Measurements from ENCODE around the gene NAP1L1. TPM values are rescaled to one million over a fixed set of nuclear protein-coding genes. Genes with fewer than 3 reads are reported as not detected.

NAP1L1 gene
- 359 TPM for polyA plus RNA-seq
- long read RNA-seq, donor 1, full-length matches to known transcripts: 25 of 32 reads
- long read RNA-seq, donor 1, partial matches to known transcripts: 7 of 32 reads
- long read RNA-seq, donor 1, other reads (novel, unspliced or antisense): 0 of 32 reads
- long read RNA-seq, donor 2, full-length matches to known transcripts: 60 of 107 reads
- long read RNA-seq, donor 2, partial matches to known transcripts: 33 of 107 reads
- long read RNA-seq, donor 2, other reads (novel, unspliced or antisense): 14 of 107 reads
- long read RNA-seq, donor 3: 0 reads
- long read RNA-seq, donor 4, full-length matches to known transcripts: 5 of 5 reads
- long read RNA-seq, donor 4, partial matches to known transcripts: 0 of 5 reads
- long read RNA-seq, donor 4, other reads (novel, unspliced or antisense): 0 of 5 reads
- long read RNA-seq, donor 5, full-length matches to known transcripts: 19 of 32 reads
- long read RNA-seq, donor 5, partial matches to known transcripts: 5 of 32 reads
- long read RNA-seq, donor 5, other reads (novel, unspliced or antisense): 8 of 32 reads
- long read RNA-seq, donor 6, full-length matches to known transcripts: 31 of 213 reads
- long read RNA-seq, donor 6, partial matches to known transcripts: 173 of 213 reads
- long read RNA-seq, donor 6, other reads (novel, unspliced or antisense): 9 of 213 reads
- long read RNA-seq, donor 7, full-length matches to known transcripts: 23 of 38 reads
- long read RNA-seq, donor 7, partial matches to known transcripts: 15 of 38 reads
- long read RNA-seq, donor 7, other reads (novel, unspliced or antisense): 0 of 38 reads
- long read RNA-seq, donor 8, full-length matches to known transcripts: 49 of 118 reads
- long read RNA-seq, donor 8, partial matches to known transcripts: 58 of 118 reads
- long read RNA-seq, donor 8, other reads (novel, unspliced or antisense): 11 of 118 reads
- long read RNA-seq, donor 9, full-length matches to known transcripts: 27 of 49 reads
- long read RNA-seq, donor 9, partial matches to known transcripts: 14 of 49 reads
- long read RNA-seq, donor 9, other reads (novel, unspliced or antisense): 8 of 49 reads
- long read RNA-seq, donor 10, full-length matches to known transcripts: 31 of 49 reads
- long read RNA-seq, donor 10, partial matches to known transcripts: 12 of 49 reads
- long read RNA-seq, donor 10, other reads (novel, unspliced or antisense): 6 of 49 reads
- long read RNA-seq, donor 11, full-length matches to known transcripts: 21 of 36 reads
- long read RNA-seq, donor 11, partial matches to known transcripts: 15 of 36 reads
- long read RNA-seq, donor 11, other reads (novel, unspliced or antisense): 0 of 36 reads

GRCh38 chr12:76083904-76084862, at the start of gene NAP1L1:
Gene NAP1L1 (minus strand): TSS chr12:76084685. CDS start chr12:76074219, 10,466 bp downstream.
- DNase-seq: peak; percentile 94 to 96
- no CpG with 5 or more reads among the region's 100 CpGs for WGBS (ENCODE audit: insufficient coverage, low lambda C conversion rate)
- Histone ChIP-seq H3K27ac (ENCODE audit: low read length) (peak within 1 kb of the TSS; percentile 95), H3K36me3 (ENCODE audit: control insufficient read depth, insufficient read depth, low read length) (peaks cover 2% of the 10 kb centered on the region), H3K27me3 (ENCODE audit: control insufficient read depth, insufficient read depth, low read length) (no peaks in the 10 kb centered on the region), H3K4me3 (ENCODE audit: low read length) (peak within 1 kb of the TSS; percentile 88), H3K9me3 (ENCODE audit: control insufficient read depth, low read depth, low read length) (no peaks in the 10 kb centered on the region), H3K4me1 (ENCODE audit: control insufficient read depth, insufficient read depth, low read length) (peaks cover 10% of the 10 kb centered on the region)

- WGBS (ENCODE audit: insufficient coverage, low lambda C conversion rate): 100% methylated on average over 1 of the region's 5 CpGs
- H3K27me3 ChIP-seq (ENCODE audit: control insufficient read depth, insufficient read depth, low read length): no peaks in the 10 kb centered on the region
Measured at GRCh38 chr12:76127588-76127987, 43.1 kb upstream of the NAP1L1 start.

GRCh38 chr12:76124456-76124855, 40.0 kb upstream of the NAP1L1 start:
- H3K36me3 ChIP-seq (ENCODE audit: control insufficient read depth, insufficient read depth, low read length): no peaks in the 10 kb centered on the region

More at GRCh38 chr12:76127588-76127987, 43.1 kb upstream of the NAP1L1 start:
- no peaks in the 10 kb centered on the region for H3K36me3 ChIP-seq (ENCODE audit: control insufficient read depth, insufficient read depth, low read length)
- H3K4me1 ChIP-seq (ENCODE audit: control insufficient read depth, insufficient read depth, low read length): no peaks in the 10 kb centered on the region
- no peaks in the 10 kb centered on the region for H3K9me3 ChIP-seq (ENCODE audit: control insufficient read depth, low read depth, low read length)
- H3K27ac ChIP-seq (ENCODE audit: low read length): no peak overlapping the region
- no peak for DNase-seq
- H3K4me3 ChIP-seq (ENCODE audit: low read length): no peak overlapping the region

GRCh38 chr12:76123259-76124212, 39.1 kb upstream of the NAP1L1 start:
- 10% methylated on average over 2 of the region's 4 CpGs for WGBS (ENCODE audit: insufficient coverage, low lambda C conversion rate)
- no peaks in the 10 kb centered on the region for H3K4me1 ChIP-seq (ENCODE audit: control insufficient read depth, insufficient read depth, low read length)
- no peaks in the 10 kb centered on the region for H3K27me3 ChIP-seq (ENCODE audit: control insufficient read depth, insufficient read depth, low read length)
- H3K36me3 ChIP-seq (ENCODE audit: control insufficient read depth, insufficient read depth, low read length): no peaks in the 10 kb centered on the region
- H3K4me3 ChIP-seq (ENCODE audit: low read length): no peak overlapping the region
- no peak overlapping the region for H3K27ac ChIP-seq (ENCODE audit: low read length)
- DNase-seq: no peak
- no peaks in the 10 kb centered on the region for H3K9me3 ChIP-seq (ENCODE audit: control insufficient read depth, low read depth, low read length)

More at GRCh38 chr12:76124456-76124855, 40.0 kb upstream of the NAP1L1 start:
- H3K27ac ChIP-seq (ENCODE audit: low read length): no peak overlapping the region
- no peak for DNase-seq
- WGBS (ENCODE audit: insufficient coverage, low lambda C conversion rate): no CpG with 5 or more reads among the region's 5 CpGs
- H3K4me3 ChIP-seq (ENCODE audit: low read length): no peak overlapping the region
- no peaks in the 10 kb centered on the region for H3K4me1 ChIP-seq (ENCODE audit: control insufficient read depth, insufficient read depth, low read length)
- H3K27me3 ChIP-seq (ENCODE audit: control insufficient read depth, insufficient read depth, low read length): no peaks in the 10 kb centered on the region
- H3K9me3 ChIP-seq (ENCODE audit: control insufficient read depth, low read depth, low read length): no peaks in the 10 kb centered on the region

GRCh38 chr12:76119887-76120286, 35.4 kb upstream of the NAP1L1 start:
- H3K9me3 ChIP-seq (ENCODE audit: control insufficient read depth, low read depth, low read length): no peaks in the 10 kb centered on the region
- H3K36me3 ChIP-seq (ENCODE audit: control insufficient read depth, insufficient read depth, low read length): no peaks in the 10 kb centered on the region
- no peaks in the 10 kb centered on the region for H3K27me3 ChIP-seq (ENCODE audit: control insufficient read depth, insufficient read depth, low read length)
- WGBS (ENCODE audit: insufficient coverage, low lambda C conversion rate): 100% methylated on average over 4 of the region's 6 CpGs
- no peak overlapping the region for H3K4me3 ChIP-seq (ENCODE audit: low read length)
- no peak for DNase-seq
- H3K27ac ChIP-seq (ENCODE audit: low read length): no peak overlapping the region
- H3K4me1 ChIP-seq (ENCODE audit: control insufficient read depth, insufficient read depth, low read length): no peaks in the 10 kb centered on the region

- no CpG with 5 or more reads among the region's 2 CpGs for WGBS (ENCODE audit: insufficient coverage, low lambda C conversion rate)
- no peaks in the 10 kb centered on the region for H3K27me3 ChIP-seq (ENCODE audit: control insufficient read depth, insufficient read depth, low read length)
Measured at GRCh38 chr12:76117751-76118150, 33.3 kb upstream of the NAP1L1 start.

GRCh38 chr12:76117067-76117691, 32.7 kb upstream of the NAP1L1 start:
- DNase-seq: no peak
- no peak overlapping the region for H3K4me3 ChIP-seq (ENCODE audit: low read length)
- no peak overlapping the region for H3K27ac ChIP-seq (ENCODE audit: low read length)
- 50% methylated on average over 2 of the region's 3 CpGs for WGBS (ENCODE audit: insufficient coverage, low lambda C conversion rate)
- H3K4me1 ChIP-seq (ENCODE audit: control insufficient read depth, insufficient read depth, low read length): no peaks in the 10 kb centered on the region
- H3K9me3 ChIP-seq (ENCODE audit: control insufficient read depth, low read depth, low read length): no peaks in the 10 kb centered on the region
- H3K27me3 ChIP-seq (ENCODE audit: control insufficient read depth, insufficient read depth, low read length): no peaks in the 10 kb centered on the region
- H3K36me3 ChIP-seq (ENCODE audit: control insufficient read depth, insufficient read depth, low read length): no peaks in the 10 kb centered on the region

More at GRCh38 chr12:76117751-76118150, 33.3 kb upstream of the NAP1L1 start:
- no peak overlapping the region for H3K4me3 ChIP-seq (ENCODE audit: low read length)
- no peak for DNase-seq
- no peaks in the 10 kb centered on the region for H3K36me3 ChIP-seq (ENCODE audit: control insufficient read depth, insufficient read depth, low read length)
- H3K4me1 ChIP-seq (ENCODE audit: control insufficient read depth, insufficient read depth, low read length): no peaks in the 10 kb centered on the region
- no peak overlapping the region for H3K27ac ChIP-seq (ENCODE audit: low read length)
- no peaks in the 10 kb centered on the region for H3K9me3 ChIP-seq (ENCODE audit: control insufficient read depth, low read depth, low read length)
